BE2C (cell line): ENCODE measurements around the gene SLC2A1.

Source experiments
- DNase-seq: peaks from one replicate; pipeline ENCODE4 v3.0.0-alpha.2; 2020
- H3K27me3 ChIP-seq: fragments of 250-450 bp; sonication (Bioruptor Pico); 2 replicates; pipeline ENCODE4 v1.5.1; 2020; ENCODE audit warnings: mild to moderate bottlenecking
- H3K36me3 ChIP-seq: fragments of 250-450 bp; sonication (Bioruptor Pico); 2 replicates; pipeline ENCODE4 v1.5.1; 2020; ENCODE audit warnings: mild to moderate bottlenecking
- H3K4me1 ChIP-seq: fragments of 250-450 bp; sonication (Bioruptor Pico); 2 replicates; pipeline ENCODE4 v1.5.1; 2020
- H3K4me3 ChIP-seq: 2 replicates; pipeline ENCODE4 v1.5.1; 2011; ENCODE audit warnings: low read depth, low read length
- H3K9me3 ChIP-seq: fragments of 250-450 bp; sonication (Bioruptor Pico); 2 replicates; pipeline ENCODE4 v1.5.1; 2020
- TF ChIP-seq, protein P1 (sequence below): IDR thresholded peaks from 2 replicates; pipeline ENCODE4 v1.5.1; 2012; ENCODE audit warnings: mild to moderate bottlenecking, low read depth, low read length

The SLC2A1 gene

DNA sequence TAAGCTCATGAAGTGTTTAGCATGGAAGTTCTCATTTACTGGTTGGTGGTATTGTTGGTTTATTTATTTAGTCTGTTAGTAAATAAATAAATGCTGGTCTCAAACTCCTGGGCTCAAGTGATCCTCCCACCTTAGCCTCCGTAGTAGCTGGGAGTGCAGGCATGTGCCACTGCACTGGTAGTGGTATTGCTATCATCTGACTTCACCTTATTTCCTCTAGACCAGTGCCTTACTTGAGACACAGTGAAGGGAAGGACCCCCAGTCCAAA is 1.4 kb upstream of the SLC2A1 start:
- TF ChIP-seq, protein P1, sequence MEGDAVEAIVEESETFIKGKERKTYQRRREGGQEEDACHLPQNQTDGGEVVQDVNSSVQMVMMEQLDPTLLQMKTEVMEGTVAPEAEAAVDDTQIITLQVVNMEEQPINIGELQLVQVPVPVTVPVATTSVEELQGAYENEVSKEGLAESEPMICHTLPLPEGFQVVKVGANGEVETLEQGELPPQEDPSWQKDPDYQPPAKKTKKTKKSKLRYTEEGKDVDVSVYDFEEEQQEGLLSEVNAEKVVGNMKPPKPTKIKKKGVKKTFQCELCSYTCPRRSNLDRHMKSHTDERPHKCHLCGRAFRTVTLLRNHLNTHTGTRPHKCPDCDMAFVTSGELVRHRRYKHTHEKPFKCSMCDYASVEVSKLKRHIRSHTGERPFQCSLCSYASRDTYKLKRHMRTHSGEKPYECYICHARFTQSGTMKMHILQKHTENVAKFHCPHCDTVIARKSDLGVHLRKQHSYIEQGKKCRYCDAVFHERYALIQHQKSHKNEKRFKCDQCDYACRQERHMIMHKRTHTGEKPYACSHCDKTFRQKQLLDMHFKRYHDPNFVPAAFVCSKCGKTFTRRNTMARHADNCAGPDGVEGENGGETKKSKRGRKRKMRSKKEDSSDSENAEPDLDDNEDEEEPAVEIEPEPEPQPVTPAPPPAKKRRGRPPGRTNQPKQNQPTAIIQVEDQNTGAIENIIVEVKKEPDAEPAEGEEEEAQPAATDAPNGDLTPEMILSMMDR, result no peak
- H3K9me3 ChIP-seq, result no peaks in the 10 kb centered on the region
- no peaks in the 10 kb centered on the region for H3K36me3 ChIP-seq
- DNase-seq, result no peak
- H3K4me1 ChIP-seq, result peaks cover 9% of the 10 kb centered on the region
- H3K27me3 ChIP-seq, result no peaks in the 10 kb centered on the region
- peak overlapping the region; percentile 77 for H3K4me3 ChIP-seq

DNA sequence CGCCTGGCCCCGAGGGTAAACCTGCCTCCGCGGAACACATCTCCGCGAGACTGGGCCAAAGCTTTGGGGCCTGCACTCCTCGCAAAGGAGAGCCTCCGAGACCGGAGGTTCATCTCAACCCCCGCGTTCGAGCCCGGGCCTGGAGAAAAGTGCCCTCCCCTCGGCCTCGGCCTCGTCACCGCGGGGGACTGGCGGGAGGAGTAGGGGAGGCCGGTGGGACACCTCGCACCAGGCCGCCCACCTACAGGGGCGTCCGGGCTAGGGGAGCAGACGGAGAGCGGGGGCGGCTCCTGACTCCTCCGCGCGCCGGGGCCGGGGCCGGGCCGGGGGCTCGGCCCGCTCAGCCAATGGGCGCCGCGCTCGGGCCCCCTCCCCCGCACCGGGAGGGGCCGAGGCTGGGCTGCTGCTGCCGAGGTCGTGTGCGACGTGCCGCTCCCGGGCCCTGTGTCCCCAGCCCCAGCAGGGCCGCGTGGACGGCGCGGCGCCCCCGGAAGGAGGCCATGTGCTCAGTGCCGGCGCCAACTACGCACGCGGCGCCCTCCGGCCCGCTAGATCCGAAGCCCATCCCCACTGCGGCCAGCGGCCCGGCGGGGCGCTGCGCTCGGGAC is 684 bp downstream of the SLC2A1 start:
- Histone ChIP-seq H3K4me3 (peak overlapping the region; percentile 77), H3K4me1 (peaks cover 6% of the 10 kb centered on the region), H3K36me3 (peaks cover 17% of the 10 kb centered on the region), H3K9me3 (no peaks in the 10 kb centered on the region), H3K27me3 (no peaks in the 10 kb centered on the region)
- TF ChIP-seq, protein P1, result no peak
- DNase-seq, result peak; percentile 69

DNA sequence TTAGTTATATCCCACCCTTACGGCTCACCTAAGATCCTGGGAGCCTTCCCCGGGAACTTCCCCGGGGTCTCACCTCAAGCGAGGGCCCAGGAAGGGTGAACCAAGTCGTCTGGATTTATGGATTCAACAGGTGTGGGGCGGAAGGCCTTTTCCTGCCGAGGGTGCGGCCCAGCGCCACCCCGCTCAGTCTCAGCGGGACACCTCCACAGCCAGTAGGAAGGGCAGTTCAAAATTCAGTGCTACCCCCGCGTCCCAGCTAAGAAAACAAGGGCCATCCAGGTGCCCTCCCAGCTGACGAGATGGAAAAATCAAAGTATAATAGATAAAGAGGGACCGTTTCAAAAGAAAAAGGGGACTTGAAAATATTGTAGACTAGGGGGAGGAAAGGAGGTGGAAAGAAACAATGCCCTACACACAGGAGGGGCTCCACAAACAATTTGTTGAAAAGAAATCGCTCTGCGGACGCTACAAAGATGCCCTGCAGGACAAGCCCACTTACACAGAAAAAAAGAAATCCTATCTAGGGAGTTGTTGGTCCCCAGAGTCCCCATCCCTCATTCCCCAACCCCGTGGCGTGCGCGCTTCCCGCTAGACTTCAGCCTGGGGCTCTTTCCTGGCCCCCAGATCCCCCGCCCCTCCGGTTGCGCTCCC is 1.3 kb downstream of the SLC2A1 start:
- Histone ChIP-seq H3K4me3 (peak overlapping the region; percentile 77), H3K27me3 (no peaks in the 10 kb centered on the region), H3K36me3 (peaks cover 17% of the 10 kb centered on the region), H3K4me1 (peaks cover 4% of the 10 kb centered on the region), H3K9me3 (no peaks in the 10 kb centered on the region)
- TF ChIP-seq, protein P1, result no peak
- no peak for DNase-seq

DNA sequence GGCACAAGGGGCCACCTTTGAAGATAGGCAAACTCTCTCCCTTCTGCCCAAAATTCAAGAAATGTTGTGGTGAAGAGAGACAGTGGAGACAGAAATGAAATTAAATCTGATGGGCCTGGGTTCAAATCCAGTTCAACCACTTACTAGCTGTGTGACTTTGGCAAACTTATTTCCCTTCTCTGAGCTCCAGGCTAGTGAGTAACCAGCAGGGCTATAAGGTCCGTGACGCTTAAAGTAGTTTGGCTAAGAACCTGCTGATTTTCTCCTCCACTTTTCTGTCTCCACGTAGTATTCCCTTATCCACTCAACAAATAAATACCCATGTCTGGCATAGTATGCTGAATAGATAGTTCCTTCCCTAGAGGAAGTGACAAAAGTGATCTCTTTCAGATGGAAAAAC is 1.9 kb downstream of the SLC2A1 start:
- H3K36me3 ChIP-seq, result peaks cover 17% of the 10 kb centered on the region
- TF ChIP-seq, protein P1, result no peak
- no peaks in the 10 kb centered on the region for H3K27me3 ChIP-seq
- no peak for DNase-seq
- no peaks in the 10 kb centered on the region for H3K9me3 ChIP-seq
- H3K4me1 ChIP-seq, result no peaks in the 10 kb centered on the region
- H3K4me3 ChIP-seq, result peak overlapping the region; percentile 77

DNA sequence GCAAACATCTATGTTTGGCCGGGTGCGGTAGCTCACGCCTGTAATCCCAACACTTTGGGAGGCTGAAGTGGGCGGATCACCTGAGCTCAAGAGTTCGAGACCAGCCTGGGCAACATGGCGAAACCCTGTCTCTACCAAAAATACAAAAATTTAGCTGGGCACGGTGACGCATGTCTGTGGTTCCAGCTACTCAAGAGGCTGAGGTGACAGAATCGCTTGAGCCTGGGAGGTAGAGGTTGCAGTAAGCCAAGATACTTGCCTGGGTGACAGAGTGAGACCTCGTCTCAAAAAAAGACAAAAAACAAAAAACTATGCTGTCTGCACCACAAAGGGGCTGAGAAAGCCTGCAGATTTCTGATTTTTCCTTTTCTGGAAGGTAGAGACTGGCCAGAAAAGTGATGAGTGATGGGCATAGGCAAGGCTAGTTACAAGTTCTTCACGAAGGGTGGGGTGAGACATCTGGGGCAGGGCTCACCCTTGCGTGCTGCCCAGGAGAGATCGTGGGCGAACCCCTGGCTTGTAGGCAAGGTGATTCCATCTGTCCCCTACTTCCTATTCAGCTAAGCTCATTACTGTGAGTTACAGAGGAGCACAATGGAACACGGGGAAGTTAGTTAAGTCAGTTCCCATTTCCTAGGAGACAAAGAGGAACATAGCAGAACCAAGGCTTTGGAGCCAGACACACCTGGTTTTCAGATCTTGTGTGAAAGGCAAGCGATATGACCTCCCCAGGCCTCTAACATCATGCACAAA is 3.2 kb downstream of the SLC2A1 start:
- Histone ChIP-seq H3K4me3 (peak overlapping the region; percentile 77), H3K36me3 (peaks cover 20% of the 10 kb centered on the region)
- no peak for DNase-seq

More for the DNA sequence above, 3.2 kb downstream of the SLC2A1 start:
- H3K27me3 ChIP-seq, result no peaks in the 10 kb centered on the region
- TF ChIP-seq, protein P1, result no peak
- no peaks in the 10 kb centered on the region for H3K4me1 ChIP-seq
- H3K9me3 ChIP-seq, result no peaks in the 10 kb centered on the region
